Activated CD4-positive, alpha-beta T cell treated with anti-CD3 and anti-CD28 coated beads for 48 hours (primary cell): ENCODE measurements around the gene ME2.
A peak's percentile ranks its signal among the peaks of the same experiment; 100 is the strongest.
"Not testable (repeated sequence)": the region's sequence is repeated elsewhere in the genome, so short reads cannot be mapped to it uniquely, and the experiment has no call there.

Source experiments
- DNase-seq: peaks from one replicate; pipeline ENCODE4 v3.0.0-alpha.2; 2020

The ME2 gene

DNA sequence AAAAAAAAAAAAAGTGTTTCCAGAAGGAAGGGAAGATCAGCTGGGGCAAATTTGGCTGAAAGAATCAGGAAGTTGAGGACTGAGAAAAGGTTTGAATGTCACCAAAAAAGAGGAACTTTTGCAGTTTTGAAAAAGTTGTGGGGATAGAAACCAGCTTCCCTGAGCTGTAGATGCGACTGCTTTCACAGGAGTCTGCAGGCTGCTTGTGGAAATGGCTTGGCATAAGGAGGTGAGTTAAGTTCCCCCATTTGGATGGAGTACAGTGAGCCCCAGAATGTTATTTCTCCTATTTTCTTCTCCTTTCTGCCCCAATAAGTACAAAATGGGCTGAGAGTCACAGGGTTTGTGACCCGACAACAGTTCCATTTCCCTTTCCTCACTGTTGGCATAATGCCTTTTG lies 16.5 kb upstream of the ME2 start:
- DNase-seq, result no peak

DNA sequence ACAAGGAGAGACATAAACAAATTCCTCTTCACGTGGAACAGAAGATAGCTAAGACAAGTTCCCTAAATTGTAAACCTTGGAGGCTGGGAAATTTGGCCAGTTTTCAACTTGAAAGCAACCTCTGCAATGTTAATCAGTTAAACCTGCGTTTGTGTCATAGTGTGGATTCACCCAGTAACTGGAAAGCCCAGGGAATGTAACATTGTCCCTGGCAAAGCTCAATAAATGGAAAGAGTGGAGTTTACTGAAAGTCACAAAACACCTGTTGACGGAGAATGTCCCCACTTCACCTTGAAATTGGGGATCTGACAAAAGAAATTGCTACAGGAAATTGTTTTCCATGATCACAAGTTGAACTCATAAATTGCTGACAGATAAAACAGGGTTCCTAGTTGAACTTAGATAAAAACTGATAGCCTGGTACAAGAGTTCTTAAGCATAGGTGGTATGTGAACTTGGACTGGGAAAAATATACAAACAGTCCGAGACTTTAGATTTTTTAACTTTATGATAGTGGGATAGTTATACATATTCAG lies 15.0 kb upstream of the ME2 start:
- DNase-seq, result no peak

DNA sequence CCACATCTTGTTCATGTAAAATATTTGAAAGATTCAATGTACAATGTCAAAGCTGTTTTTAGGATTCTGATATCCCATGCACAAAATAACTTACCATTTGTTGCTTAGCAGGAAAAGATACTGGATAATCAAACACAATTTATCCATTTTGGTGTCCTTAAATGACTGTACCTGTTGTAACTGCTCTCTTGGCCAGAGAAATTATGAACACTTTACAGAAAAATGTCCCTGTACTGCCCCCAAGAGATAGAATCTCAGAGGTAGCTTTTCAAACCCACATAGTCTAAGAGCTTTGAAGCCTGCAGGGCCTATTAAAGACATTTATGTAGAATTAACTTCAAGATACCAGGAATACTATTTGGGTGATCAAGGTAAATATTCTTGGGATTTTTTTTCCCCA lies 12.2 kb upstream of the ME2 start:
- no peak for DNase-seq

DNA sequence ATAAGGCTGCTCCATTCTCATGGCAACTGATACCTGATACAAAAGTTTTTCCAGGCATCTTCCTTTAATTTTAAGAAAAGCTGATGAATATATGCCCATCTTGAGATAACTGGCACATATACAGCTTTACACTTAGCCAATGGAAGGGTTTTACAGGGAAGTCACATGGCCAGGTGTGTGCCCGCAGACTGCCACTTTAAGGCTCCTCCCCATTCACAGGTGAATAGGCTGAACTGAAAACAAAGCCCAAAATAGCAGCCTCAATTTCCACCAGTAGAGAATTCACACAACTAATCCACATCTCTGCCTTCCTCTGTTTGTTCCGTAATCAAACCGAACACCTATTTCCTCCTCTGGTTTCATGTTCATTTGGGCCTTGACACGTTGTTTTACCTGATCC lies 9.8 kb upstream of the ME2 start:
- DNase-seq, result no peak

DNA sequence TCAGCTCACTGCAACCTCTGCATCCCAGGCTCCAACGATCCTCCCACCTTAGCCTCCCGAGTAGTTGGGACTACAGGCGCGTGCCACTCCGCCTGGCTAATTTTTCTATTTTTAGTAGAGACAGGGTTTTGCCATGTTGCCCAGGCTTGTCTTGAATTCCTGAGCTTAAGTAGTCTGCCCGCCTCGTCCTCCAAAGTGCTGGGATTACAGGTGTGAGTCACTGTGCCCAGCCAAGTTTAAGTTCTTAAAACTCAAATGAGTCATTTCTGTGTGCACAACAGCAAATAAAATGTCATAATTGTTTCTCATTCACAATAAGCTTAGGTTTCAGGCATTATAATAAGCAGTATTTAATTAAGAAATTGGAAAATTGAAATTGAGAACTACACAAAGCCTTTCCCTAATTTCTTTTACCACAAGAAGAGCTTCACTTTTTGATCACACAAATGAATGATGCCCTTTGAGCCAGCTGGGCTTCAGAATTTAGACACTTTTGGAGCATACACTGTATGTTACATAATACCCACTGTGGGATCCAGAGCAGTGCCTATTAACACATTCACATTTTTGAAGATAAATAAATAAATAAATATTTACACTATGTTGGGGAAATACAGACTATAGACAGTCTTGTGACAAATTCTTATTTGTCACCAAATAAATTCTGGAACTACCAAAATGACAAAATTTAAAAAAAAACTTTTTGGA lies 8.6 kb upstream of the ME2 start:
- DNase-seq, result no peak

DNA sequence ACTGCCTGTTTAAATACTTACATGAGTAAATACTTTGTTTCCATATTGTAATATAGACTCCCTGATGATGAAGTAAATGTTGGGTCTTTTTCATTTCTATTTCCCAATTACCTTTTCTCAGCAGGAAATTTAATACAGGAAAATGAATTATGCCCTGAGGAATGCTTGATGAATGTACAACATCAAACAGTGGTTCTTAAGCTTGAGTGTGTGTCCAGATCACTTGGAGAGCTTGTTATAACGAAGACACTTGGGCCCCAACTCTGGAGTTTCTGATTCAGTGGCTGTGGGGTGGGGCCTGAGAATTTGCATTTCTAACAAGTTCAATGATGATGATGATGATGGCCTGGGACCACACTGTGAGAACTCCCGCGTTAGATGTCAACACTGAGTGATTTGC lies 7.1 kb upstream of the ME2 start:
- no peak for DNase-seq

DNA sequence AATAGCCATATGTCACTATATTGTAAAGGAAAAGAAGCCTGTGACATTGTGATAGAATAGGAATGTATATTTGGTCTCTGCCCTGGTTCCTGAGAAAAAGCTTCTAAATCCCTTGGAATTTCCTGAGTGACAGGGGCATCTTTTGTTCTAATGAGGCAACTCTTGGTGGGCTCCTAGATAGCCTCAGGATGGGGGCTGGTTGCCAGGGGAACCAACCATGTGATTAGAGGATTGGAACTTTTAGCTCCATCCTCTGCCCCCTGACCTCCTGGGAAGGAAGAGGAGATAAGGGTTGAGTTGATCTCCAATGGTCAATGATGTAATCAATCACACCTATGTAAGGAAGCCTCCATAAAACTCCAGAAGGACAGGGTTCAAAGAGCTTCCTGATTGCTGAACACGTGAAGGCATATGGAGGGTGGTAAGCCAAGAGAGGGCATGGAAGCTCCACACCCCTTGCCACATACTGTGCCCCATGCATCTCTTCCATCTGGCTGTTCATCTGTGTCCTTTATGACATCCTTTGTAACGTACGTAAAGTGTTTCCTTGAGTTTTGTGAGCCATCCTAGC lies 2.9 kb upstream of the ME2 start:
- no peak for DNase-seq

DNA sequence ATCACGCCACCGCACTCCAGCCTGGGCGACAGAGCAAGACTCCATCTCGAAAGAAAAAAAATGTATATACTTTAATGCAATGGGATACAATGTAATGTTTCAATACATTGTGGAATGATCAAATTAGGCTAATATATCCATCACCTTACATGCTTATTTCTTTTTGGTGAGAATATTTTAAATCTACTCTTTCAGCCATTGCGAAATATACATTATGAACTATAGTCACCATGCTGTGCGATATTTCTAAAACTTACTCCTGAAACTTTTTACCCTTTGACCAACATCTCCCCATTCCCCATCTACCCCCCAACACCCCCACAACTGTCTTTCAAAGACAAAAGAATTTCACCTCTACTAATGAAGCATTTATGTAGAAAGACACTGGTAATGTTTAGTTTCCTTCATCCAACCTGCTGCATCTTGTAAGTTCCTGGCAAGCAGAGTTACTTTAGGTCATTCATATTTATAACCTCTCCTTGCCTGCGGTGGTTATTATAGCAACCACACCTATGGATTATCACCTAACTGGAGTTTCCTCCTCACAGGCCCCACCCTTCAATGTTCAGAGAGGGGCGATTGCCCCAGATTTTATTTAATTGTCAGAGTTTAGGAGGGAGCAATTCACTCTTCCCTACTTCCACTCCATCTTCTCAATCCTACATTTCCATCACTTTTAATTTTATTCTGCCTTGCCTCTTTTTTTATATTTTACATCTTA lies 1.2 kb upstream of the ME2 start:
- DNase-seq, result no peak

DNA sequence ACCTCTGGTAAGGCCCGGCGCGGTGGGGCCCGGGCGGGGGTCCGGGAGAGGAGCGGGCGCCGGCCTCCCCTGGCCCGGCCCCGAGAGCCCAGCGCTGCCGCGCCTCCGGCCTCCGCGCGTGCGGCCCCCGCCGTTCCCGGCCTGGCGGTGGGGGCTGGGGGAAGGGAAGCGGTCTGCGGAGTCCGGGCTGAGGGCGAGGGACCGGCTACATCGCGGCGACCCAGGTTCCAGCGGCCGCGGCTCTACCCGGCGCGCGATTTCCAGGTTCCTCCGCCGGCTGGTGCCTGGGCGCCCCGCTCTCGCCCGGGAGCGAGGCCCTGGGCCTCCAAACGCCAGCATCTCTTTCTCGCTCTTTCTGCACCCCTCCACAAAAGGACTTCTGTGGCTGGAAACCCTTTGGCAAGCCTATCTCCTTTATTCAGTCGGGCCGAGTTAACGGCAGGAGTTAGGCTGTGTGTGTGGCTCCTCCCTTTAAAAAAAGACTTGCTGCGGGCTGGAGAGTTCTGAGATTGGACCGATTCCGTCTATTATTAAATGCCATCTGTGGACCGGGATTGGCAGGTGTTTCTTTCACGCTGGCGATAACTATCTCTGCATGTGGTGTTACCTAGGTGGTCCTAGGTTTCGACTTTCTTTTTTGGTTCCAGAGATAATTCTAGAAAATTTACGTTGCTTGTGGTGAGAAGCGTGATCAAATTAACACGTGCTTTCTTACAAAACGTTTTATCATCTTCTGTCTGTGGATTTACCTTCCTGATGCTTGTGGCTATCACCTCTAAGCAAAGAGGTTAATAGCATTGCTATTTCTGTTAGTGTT lies 592 bp downstream of the ME2 start:
- peak; percentile 42 for DNase-seq

DNA sequence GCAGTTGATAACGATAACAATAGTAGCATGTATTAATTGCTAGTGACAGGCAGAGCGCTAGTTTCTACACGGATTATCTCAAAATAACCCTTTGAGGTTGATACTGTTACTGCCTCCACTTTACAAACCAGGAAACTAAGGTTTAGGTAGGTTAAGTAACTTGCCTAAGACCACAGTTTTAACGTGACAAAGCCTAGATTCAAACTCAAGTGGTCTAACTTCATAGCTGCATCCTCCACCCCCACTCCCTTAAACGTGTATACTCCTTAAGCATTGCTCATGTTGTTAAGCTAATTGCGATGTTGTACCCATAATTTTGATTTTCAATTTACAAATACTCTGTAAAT lies 1.2 kb downstream of the ME2 start:
- DNase-seq, result no peak

DNA sequence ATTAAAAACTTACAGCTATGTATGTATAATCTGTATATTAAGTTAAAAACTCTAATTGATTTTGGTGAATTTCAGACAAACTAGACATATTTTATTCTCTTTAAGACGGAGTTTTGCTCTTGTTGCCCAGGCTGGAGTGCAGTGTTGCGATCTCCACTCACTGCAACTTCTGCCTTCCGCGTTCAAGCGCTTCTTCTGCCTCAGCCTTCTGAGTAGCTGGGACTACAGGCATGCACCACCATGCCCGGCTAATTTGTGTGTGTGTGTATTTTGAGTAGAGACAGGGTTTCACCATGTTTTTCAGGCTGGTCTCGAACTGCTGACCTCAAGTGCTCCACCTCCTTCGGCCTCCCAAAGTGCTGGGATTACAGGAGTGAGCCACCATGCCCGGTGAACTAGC lies 2.0 kb downstream of the ME2 start:
- DNase-seq, result not testable (repeated sequence)

DNA sequence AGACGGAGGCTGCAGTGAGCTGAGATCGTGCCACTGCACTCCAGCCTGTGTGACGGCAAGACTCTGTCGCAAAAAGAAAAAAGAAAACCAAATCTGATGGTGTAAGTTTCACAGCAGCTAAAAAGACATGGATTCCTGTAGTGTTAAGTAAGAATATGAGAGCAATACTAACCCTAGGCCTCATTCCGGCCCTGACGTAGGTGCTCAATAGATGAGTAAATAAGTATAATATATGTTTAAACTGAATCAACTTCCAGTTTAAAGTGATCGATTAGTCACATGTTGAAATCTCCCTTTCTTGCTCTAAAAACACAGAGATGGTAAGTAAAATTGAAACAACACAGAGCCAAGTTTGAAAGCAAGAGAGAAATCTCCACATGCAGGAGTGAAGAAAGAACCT lies 8.0 kb downstream of the ME2 start:
- peak; percentile 18 for DNase-seq

DNA sequence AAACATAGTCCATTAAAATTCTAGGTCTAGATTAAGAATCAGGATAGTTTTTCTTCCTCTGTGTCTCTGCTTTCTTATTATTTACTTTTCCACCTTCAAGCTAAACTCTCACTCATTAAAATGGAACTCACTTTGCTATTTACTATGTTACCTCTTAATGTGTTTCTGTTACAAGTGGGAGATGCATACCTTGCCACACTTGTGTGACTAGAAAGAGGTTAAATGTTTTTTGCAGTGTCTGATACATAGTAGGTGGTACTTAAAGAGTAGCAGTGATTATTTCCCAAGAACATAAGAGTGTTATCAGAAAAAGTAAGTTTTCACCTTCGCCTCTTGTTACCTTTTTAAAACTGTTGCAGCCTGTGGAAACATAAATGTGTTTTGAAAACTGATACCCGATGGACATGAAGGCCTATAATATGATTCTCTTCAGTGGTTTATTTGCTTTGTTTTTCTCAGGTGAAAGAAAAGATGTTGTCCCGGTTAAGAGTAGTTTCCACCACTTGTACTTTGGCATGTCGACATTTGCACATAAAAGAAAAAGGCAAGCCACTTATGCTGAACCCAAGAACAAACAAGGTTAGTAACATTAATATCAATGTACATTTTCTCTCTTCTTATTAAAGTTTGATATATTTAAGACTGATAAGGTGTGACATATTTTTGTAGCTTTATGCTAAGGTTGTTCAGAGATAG lies 16.6 kb downstream of the ME2 start:
- DNase-seq, result no peak

DNA sequence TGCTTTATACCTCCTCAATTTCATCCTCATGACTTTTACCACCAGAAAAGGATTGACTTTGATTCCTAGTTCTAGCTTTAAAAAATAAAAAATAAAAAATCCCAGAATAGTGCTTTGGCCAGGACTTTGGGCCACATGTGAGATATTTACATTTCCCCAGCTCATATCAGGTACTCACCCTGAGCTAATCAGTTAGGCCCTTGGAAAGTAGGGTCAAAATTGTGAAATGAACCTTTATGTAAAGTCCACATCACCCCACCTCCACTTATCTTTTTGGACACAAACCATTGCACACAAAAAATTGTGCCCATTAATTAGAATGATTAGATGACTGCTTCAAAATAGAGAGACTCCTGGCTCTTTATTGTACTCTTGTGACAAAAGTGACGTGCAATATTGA lies 17.2 kb downstream of the ME2 start:
- DNase-seq, result no peak

DNA sequence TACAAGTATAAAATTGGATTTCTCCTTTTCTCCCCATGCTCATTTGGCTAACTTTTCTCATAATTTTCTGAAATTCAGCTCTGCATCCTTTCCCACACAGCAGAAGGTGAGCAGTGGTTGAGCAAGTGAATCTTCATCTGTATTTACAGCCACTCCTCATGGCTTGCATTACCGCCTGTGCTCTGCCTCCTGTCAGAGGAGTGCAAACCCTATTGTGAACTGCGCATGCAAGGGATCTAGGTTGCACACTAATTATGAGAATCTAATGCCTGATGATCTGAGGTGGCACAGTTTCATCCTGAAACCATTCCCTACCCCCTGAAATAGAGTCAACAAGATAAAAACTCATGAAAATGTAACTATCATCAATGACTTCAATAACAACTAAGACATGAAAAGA lies 20.0 kb downstream of the ME2 start:
- DNase-seq, result no peak

DNA sequence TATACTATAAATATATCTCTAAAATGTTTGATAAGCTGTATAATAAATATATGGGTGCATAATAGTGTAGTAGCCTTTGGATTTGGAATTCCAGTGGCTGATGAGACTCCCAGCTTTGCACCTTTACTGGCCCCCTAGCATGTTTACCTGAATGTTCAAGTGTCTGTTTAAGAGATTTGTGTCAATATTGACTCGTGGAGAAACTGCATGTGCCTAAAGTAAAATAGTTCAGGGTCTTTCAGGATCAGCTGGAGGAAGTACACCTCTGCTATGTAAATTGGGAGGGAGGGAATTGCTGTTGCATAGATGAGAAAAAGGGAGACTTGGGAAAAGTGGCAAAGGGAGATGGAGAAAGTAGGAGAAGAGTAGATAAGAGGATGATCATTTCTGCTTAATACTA lies 23.9 kb downstream of the ME2 start:
- DNase-seq, result no peak

DNA sequence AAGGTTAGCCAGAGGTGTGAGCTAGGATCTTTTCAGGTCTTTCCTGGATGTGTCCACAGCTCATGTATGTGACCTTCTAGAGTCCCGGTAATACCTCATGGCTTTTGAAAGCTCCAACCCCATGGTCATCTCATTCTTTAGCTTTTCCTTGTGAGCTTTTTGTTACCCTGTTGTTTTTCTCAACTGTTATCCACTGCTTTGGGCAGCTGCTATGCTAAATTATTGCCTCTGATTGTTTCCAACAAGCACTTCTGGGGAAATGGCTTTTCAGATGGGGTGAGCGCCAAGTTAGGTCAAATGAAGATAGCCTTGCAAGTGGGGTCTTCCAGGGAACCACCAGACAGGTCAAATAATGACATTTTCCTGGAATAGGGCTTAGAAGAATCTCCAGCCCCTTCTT lies 27.9 kb downstream of the ME2 start:
- DNase-seq, result no peak

DNA sequence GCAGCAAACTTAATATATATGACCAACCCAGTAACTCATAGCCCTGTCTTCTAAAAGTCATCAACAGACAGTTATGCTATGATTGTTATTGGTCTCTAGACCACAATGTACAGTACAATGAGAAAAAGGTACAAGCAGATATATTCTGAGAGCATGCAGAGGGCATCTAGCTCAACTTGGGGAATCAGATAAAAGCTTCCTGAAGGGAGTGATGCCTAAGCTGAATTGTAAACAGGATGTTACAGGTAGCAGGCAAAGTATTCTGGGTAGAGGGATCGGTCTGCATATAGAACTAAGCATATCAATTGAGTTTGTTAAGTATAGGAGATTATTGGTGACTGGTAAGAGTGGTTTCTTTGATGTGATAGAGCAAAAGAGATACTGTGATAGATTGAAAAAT lies 30.3 kb downstream of the ME2 start:
- DNase-seq, result no peak

DNA sequence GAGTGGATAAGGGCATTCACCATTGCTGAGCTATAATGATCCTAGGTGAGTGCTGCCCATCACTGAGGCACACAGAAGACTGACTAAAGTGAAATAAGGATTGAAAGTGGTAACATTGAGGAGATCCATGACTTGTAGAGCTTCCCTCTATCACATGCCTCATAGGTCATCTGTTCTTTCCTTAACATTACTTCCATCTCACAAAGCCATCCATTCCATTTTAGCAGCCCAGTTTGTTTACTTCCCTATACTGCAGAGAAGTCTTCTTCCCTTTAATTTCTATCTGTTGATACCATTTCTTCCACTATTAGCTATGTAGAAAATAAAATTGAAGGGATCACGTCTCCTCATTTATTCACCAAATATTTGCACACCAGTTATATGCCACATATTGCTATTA lies 32.1 kb downstream of the ME2 start:
- no peak for DNase-seq

DNA sequence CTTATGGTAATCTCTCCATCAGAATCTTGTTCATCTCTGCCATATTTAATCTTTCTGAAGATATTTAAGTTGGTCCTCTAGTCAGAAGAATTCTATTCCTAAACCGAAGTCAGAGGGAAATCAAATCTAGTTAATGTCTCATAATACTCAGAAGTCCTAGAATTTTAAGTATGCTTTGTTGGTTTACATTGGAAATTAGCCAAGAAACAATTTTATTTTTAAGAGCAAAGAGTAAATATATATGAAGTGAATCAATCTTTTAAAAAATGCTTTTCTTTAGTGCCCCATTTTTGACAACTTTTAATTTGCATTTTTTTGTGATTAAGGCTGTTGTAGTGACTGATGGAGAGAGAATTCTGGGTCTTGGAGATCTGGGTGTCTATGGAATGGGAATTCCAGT lies 38.1 kb downstream of the ME2 start:
- no peak for DNase-seq

DNA sequence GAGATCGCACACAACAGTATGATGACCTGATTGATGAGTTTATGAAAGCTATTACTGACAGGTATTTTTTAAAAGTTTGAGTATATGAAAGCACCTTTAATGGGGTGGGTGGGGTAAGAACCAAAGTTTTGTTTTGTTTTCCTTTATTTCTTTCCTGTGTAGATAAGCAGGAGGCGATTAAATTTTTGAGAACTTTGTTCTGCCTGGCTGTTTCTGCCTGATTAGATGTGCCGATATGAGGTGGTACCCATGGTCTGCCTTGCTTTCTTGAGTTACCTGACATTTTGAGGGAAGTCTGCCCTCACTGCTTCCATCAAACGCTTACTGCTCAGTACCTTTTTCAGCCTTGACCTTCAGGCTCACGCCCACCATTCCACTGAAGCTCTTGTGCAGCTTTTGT lies 39.2 kb downstream of the ME2 start:
- DNase-seq, result no peak

DNA sequence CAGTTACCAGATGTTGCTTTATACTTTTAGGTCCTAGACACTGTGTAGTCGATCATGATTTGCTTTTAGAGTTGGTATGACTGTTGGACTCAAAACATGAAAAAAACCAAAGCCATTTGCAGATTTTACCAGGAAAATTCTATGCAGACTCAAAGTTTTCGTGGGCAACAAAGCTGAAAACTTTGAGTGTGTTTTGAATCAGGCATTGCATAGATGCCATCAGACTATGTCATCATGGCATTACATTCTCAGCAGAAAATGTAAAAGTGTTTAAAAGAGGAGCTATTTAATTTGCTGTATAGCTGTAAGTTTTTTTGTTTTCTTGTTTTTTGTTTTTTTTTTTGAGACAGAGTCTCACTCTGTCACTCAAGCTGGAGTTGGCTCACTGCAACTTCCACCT lies 45.5 kb downstream of the ME2 start:
- no peak for DNase-seq

DNA sequence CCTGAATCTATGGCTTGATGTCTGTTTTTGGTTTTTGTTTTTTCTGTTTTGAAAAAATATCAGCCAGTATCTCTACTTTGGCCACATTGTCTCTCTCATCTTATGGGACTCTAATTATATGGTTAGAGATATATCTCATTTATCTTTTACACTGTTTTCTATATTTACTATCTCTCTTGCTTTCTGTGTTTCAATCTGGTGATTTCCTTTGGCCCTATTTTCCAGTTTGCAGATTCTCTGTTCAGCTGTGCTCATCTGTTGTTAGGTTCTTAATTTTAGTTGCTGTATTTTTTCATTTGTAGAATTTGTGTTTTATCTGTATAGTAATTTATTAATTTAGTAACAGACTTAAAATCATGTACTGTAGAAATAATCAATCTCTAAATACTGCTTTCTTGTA lies 47.6 kb downstream of the ME2 start:
- DNase-seq, result no peak
